CD14-positive monocyte (primary cell): ENCODE data around the gene GPR143. TPM values are rescaled to one million over a fixed set of nuclear protein-coding genes. Genes with fewer than 3 reads are reported as not detected.

ENCODE experiments used
- DNase-seq, 3 donors: peaks; one replicate each; pipeline ENCODE4 v3.0.0-alpha.2; 2011 to 2022
- H2AFZ ChIP-seq: 2 replicates; pipeline ENCODE4 v1.6.0; 2012; ENCODE audit warnings: mild to moderate bottlenecking, low read depth, low read length, inconsistent platforms; ENCODE audit not compliant: insufficient read depth, poor library complexity, severe bottlenecking
- H3K27ac ChIP-seq, 2 donors: 1 replicate in 1 of 2; 2 replicates in 1 of 2; pipeline ENCODE4 v1.5.1; 2012 to 2013; ENCODE audit warnings: low read length in 2 of 2, control low read depth in 1 of 2, inconsistent platforms in 1 of 2, low read depth in 1 of 2, mild to moderate bottlenecking in 1 of 2
- H3K27me3 ChIP-seq, 2 donors: one replicate each; pipeline versions ENCODE4 v1.6.0 to v1.6.1; 2011 to 2013; ENCODE audit warnings: low read length in 2 of 2; ENCODE audit not compliant: control insufficient read depth in 2 of 2, insufficient read depth in 2 of 2
- H3K36me3 ChIP-seq, 2 donors: replicated peaks in 1 of 2; 1 replicate in 1 of 2; 2 replicates in 1 of 2; pipeline versions ENCODE4 v1.5.1 to v1.6.1; 2012 to 2013; ENCODE audit warnings: low read length in 2 of 2, control low read depth in 1 of 2, inconsistent platforms in 1 of 2, mild to moderate bottlenecking in 1 of 2; ENCODE audit not compliant: insufficient read depth in 2 of 2, control insufficient read depth in 1 of 2
- H3K4me1 ChIP-seq, 2 donors: 1 replicate in 1 of 2; 2 replicates in 1 of 2; pipeline versions ENCODE4 v1.5.1 to v1.6.1; 2012 to 2013; ENCODE audit warnings: low read length in 2 of 2, control low read depth in 1 of 2, inconsistent platforms in 1 of 2, mild to moderate bottlenecking in 1 of 2, moderate library complexity in 1 of 2; ENCODE audit not compliant: insufficient read depth in 2 of 2, control insufficient read depth in 1 of 2
- H3K4me2 ChIP-seq: replicated peaks from 2 replicates; pipeline ENCODE3; 2012; ENCODE audit warnings: low read length, moderate library complexity, mild to moderate bottlenecking; ENCODE audit not compliant: poor library complexity, severe bottlenecking; ENCODE audit errors: extremely low read depth
- H3K4me3 ChIP-seq, 3 experiments: fragments of 200-600 bp in 1 of 3; sonication (generic) in 1 of 3; replicated peaks in 1 of 3; 1 replicate in 2 of 3; 2 replicates in 1 of 3; pipeline ENCODE4 v1.5.1; 2011 to 2013; ENCODE audit warnings: low read length in 3 of 3, mild to moderate bottlenecking in 3 of 3, control low read depth in 2 of 3, low read depth in 2 of 3, inconsistent platforms in 1 of 3, moderate library complexity in 1 of 3
- H3K79me2 ChIP-seq: 2 replicates; pipeline ENCODE4 v1.6.0; 2012; ENCODE audit warnings: mild to moderate bottlenecking, control low read depth, inconsistent platforms, low read length, moderate library complexity; ENCODE audit not compliant: insufficient read depth
- H3K9ac ChIP-seq: 2 replicates; pipeline ENCODE4 v1.6.0; 2017; ENCODE audit warnings: low read length, mild to moderate bottlenecking; ENCODE audit not compliant: insufficient read depth, poor library complexity, severe bottlenecking
- H3K9me3 ChIP-seq, 2 donors: replicated peaks in 1 of 2; 1 replicate in 1 of 2; 2 replicates in 1 of 2; pipeline versions ENCODE4 v1.5.1 to v1.6.1; 2012 to 2013; ENCODE audit warnings: low read length in 2 of 2, control low read depth in 1 of 2; ENCODE audit not compliant: control insufficient read depth in 1 of 2, insufficient read depth in 1 of 2
- H4K20me1 ChIP-seq: 2 replicates; pipeline ENCODE4 v1.6.0; 2012; ENCODE audit warnings: mild to moderate bottlenecking, low read length, control low read depth, moderate library complexity; ENCODE audit not compliant: insufficient read depth
- H3K27ac Mint-ChIP-seq, 7 donors: one replicate each; pipeline ENCODE4 v1.8.0; 2020; ENCODE audit warnings: mild to moderate bottlenecking in 7 of 7, mixed read lengths in 7 of 7, moderate library complexity in 6 of 7, inconsistent platforms in 2 of 7
- H3K27me3 Mint-ChIP-seq, 3 donors: one replicate each; pipeline ENCODE4 v1.8.0; 2021 to 2022; ENCODE audit warnings: low read depth in 3 of 3, mild to moderate bottlenecking in 3 of 3, mixed read lengths in 3 of 3, moderate library complexity in 3 of 3, inconsistent platforms in 1 of 3
- H3K36me3 Mint-ChIP-seq, 2 donors: one replicate each; pipeline ENCODE4 v1.8.0; 2020; ENCODE audit warnings: mixed read lengths in 2 of 2, inconsistent platforms in 1 of 2, mild to moderate bottlenecking in 1 of 2
- H3K4me1 Mint-ChIP-seq: one replicate; pipeline ENCODE4 v1.8.0; 2020; ENCODE audit warnings: mild to moderate bottlenecking, mixed read lengths
- H3K4me3 Mint-ChIP-seq, 2 donors: one replicate each; pipeline ENCODE4 v1.8.0; 2020; ENCODE audit warnings: mild to moderate bottlenecking in 2 of 2, mixed read lengths in 2 of 2, moderate library complexity in 1 of 2
- H3K9me3 Mint-ChIP-seq, 7 donors: one replicate each; pipeline ENCODE4 v1.8.0; 2020 to 2022; ENCODE audit warnings: mixed read lengths in 7 of 7, mild to moderate bottlenecking in 6 of 7, moderate library complexity in 6 of 7, inconsistent platforms in 2 of 7
- CTCF ChIP-seq: fragments of 200-600 bp; IDR thresholded peaks from one replicate; pipeline ENCODE4 v1.8.0; 2022; ENCODE audit warnings: antibody characterized with exemption, mild to moderate bottlenecking
- WGBS: methylation state at CpG from one replicate; pipeline ENCODE4 v1.1.5; 2013; ENCODE audit warnings: missing lambda C conversion rate; ENCODE audit not compliant: insufficient coverage; 5-methylcytosine and 5-hydroxymethylcytosine counted together
- intact Hi-C, 2 donors: fragments of 100-400 bp; cut with micrococcal nuclease; formaldehyde crosslinking; loops; one replicate each; pipeline versions ENCODE4 v1.15.0 to v1.15.1; 2023
- polyA plus RNA-seq, 3 donors: library from polyadenylated mRNA; depleted of rRNA in 1 of 3; unstranded in 2 of 3; stranded (reverse) in 1 of 3; fragments of 300-500 nt in 2 of 3; fragments of >200 nt in 1 of 3; fragmentation: Illumina TruSeq in 2 of 3; gene quantifications; 1 replicate in 2 of 3; 2 replicates in 1 of 3; pipeline ENCODE4 v1.2.3, GENCODE V29; 2012 to 2021

The GPR143 gene
- polyA plus RNA-seq, 3 donors: not detected

DNA sequence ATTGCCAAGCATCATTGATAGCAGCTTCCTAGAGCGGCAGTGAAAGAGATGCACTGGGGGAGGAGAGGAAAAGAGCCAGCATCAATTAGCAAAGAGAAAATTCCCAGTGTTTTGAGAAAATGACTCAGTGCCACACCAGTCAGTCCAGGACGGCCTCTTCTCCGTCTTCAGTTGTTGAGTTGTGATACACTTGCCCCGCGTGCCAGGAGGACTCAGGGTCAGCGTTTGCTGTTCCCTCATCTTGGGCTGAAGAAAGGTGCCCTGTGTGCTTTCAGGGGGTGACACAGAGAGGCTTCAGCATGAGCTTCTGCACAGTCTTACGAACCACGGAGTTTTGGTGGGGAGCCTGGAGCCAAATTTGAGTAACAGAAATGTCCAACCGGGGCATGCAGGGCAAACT is 82.3 kb downstream of the GPR143 start:
- Histone ChIP-seq H3K4me2 (no peak overlapping the region), H3K9ac (no peak overlapping the region), H3K4me3 (no peak overlapping the region), H4K20me1 (peaks cover 25% of the 10 kb centered on the region), H3K79me2 (no peaks in the 10 kb centered on the region), H3K27ac (no peak overlapping the region), H3K9me3 (no peaks in the 10 kb centered on the region), H2AFZ (no peak overlapping the region), H3K36me3 (peaks cover 24 to 80% of the 10 kb centered on the region in 2 donors), H3K27me3 (no peaks in the 10 kb centered on the region), H3K4me1 (no peaks in the 10 kb centered on the region)
- DNase-seq: no peak
- Mint-ChIP-seq H3K27ac (no peak overlapping the region), H3K36me3 (peaks cover 68 to 69% of the 10 kb centered on the region in 2 donors), H3K9me3 (peaks cover 0 to 2% (median 0%) of the 10 kb centered on the region in 7 donors), H3K27me3 (peaks cover 0 to 19% (median 0%) of the 10 kb centered on the region in 3 donors), H3K4me1 (no peaks in the 10 kb centered on the region), H3K4me3 (no peak overlapping the region)
- intact Hi-C loops: no loop called here
- no peak for TF ChIP-seq CTCF
- WGBS: 100% methylated on average over 4 of the region's 9 CpGs

GRCh38 chrX:9682861-9683260 is 82.8 kb downstream of the GPR143 start:
- Mint-ChIP-seq H3K9me3 (peaks cover 0 to 2% (median 0%) of the 10 kb centered on the region in 7 donors), H3K36me3 (peaks cover 63 to 64% of the 10 kb centered on the region in 2 donors), H3K4me1 (peaks cover 4% of the 10 kb centered on the region), H3K4me3 (no peak overlapping the region), H3K27me3 (peaks cover 0 to 18% (median 0%) of the 10 kb centered on the region in 3 donors), H3K27ac (no peak overlapping the region)
- TF ChIP-seq CTCF: no peak
- H3K36me3 ChIP-seq: peaks cover 20 to 75% of the 10 kb centered on the region in 2 donors
- WGBS: 93% methylated on average over 2 of the region's 6 CpGs
- no peaks in the 10 kb centered on the region for H3K27me3 ChIP-seq
- H3K9me3 ChIP-seq: no peaks in the 10 kb centered on the region
- no peaks in the 10 kb centered on the region for H3K79me2 ChIP-seq
- no peak overlapping the region for H3K9ac ChIP-seq
- peaks cover 3 to 4% of the 10 kb centered on the region in 2 donors for H3K4me1 ChIP-seq
- no peak overlapping the region for H3K27ac ChIP-seq
- no peak overlapping the region for H3K4me3 ChIP-seq
- H3K4me2 ChIP-seq: no peak overlapping the region
- DNase-seq: no peak
- peaks cover 25% of the 10 kb centered on the region for H4K20me1 ChIP-seq
- intact Hi-C loops: no loop called here
- H2AFZ ChIP-seq: no peak overlapping the region
